ENCODE measurements around the gene FLYWCH1. TPM values are rescaled to one million over a fixed set of nuclear protein-coding genes. Genes with fewer than 3 reads are reported as not detected.
A peak's percentile ranks its signal among the peaks of the same experiment; 100 is the strongest.

FLYWCH1 gene
- polyA plus RNA-seq, 6 donors from 2014 or later: 6.3 to 13.4 (median 9.5) TPM

GRCh38 chr16:2974319-2975056, 62.8 kb downstream of the FLYWCH1 start:
- Mint-ChIP-seq H3K4me1 (peaks cover 4 to 21% (median 8%) of the 10 kb centered on the region in 3 donors), H3K27me3 (peaks cover 4 to 20% (median 18%) of the 10 kb centered on the region in 3 donors), H3K9me3 (no peaks in the 10 kb centered on the region), H3K36me3 (no peaks in the 10 kb centered on the region), H3K27ac (no peak overlapping the region), H3K4me3 (peak overlapping the region in 1 of 8 donors; percentile 33)
- no peak for DNase-seq
- no peak for ATAC-seq (ENCODE audit: low read depth in 2 of 2)

DNA sequence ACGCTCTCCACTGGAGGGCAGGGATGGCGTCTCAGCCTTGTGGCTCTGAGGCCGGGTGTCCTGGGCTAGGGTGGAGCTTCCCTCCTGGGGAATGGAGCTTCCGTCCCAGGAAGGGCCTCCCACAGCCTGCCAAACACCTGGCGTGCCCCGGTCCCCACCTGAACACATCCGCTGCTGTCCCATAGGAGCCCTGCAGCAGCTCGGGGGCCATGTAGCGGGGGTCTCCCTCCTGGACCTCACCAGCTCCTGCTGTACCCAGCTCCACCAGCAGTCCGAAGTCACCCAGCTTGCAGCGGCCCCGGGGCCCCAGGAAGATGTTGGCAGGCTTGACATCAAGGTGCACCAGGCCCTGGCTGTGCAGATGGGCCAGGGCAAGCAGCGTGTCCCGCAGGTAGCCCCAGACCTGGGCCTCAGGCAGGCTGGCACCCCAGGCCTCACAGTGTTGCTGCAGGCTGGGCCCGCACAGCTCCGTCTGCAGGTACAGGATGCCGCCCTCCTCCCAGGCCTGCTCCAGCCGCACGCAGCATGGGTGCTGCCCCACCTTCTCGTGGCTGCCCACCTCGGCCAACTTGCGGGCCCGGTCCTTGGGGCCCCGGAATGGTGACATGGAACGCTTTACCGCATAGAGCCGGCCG, 63.5 kb downstream of the FLYWCH1 start:
- no peak for ATAC-seq (ENCODE audit: low read depth in 2 of 2)
- Mint-ChIP-seq H3K4me1 (peaks cover 7 to 20% (median 11%) of the 10 kb centered on the region in 3 donors), H3K36me3 (no peaks in the 10 kb centered on the region), H3K27me3 (peaks cover 4 to 20% (median 18%) of the 10 kb centered on the region in 3 donors), H3K4me3 (no peak overlapping the region), H3K9me3 (no peaks in the 10 kb centered on the region), H3K27ac (no peak overlapping the region)
- DNase-seq: no peak

DNA sequence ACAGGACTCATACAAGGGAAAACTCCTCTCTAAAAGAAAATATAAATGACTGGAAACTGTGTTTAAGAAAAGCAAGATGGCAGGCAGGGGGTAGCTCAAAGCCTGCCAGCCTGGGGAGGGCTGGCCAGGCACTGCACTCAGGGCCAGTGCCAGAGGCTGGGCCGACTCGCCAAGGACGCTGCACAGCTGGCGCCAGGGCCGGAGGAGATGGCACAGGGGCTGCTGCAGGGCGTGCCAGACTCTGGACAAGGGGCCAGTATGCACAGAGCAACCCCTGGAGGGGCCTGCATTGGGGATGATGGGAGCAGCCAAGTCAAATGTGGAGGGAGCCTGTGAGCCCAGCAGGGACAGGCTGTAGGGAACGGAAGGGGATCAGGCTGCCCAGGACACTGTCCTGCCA, 64.5 kb downstream of the FLYWCH1 start:
- Mint-ChIP-seq H3K36me3 (no peaks in the 10 kb centered on the region), H3K27ac (peak overlapping the region in 1 of 6 donors; percentile 9), H3K27me3 (peaks cover 4 to 15% (median 12%) of the 10 kb centered on the region in 3 donors), H3K4me3 (no peak overlapping the region), H3K4me1 (peaks cover 7 to 11% (median 11%) of the 10 kb centered on the region in 3 donors), H3K9me3 (no peaks in the 10 kb centered on the region)
- DNase-seq (no peak), ATAC-seq (ENCODE audit: low read depth in 2 of 2) (no peak)

DNA sequence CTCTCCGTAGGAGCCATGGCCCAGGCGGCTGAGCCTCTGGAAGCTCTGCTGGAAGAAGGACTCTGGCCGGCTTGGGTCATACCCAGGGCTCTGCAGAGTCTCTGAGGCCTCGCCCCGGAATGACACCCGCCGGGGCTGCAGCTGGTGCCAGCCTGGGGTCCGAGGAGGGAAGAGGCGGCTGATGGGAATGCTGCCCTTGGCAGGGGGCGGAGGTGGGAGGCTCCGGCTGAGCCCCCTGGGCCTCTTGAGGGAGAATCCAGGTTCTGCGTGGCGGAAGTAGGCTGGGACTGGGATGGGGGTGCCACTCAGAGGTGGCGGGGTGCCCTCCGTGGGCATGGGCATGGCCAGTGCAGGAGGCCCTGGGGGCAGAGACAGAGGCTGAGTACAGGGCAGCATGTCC, 64.9 kb downstream of the FLYWCH1 start:
- no peak for ATAC-seq (ENCODE audit: low read depth in 2 of 2)
- peaks cover 10 to 16% (median 13%) of the 10 kb centered on the region in 3 donors for H3K4me1 Mint-ChIP-seq
- H3K36me3 Mint-ChIP-seq: no peaks in the 10 kb centered on the region
- no peak overlapping the region for H3K27ac Mint-ChIP-seq
- peaks cover 4 to 11% (median 11%) of the 10 kb centered on the region in 3 donors for H3K27me3 Mint-ChIP-seq
- DNase-seq: no peak
- H3K4me3 Mint-ChIP-seq: peak overlapping the region in 1 of 8 donors; percentile 46
- H3K9me3 Mint-ChIP-seq: no peaks in the 10 kb centered on the region

GRCh38 chr16:2977440-2977839, 65.7 kb downstream of the FLYWCH1 start:
- ATAC-seq (ENCODE audit: low read depth in 2 of 2) (no peak), DNase-seq (no peak)
- Mint-ChIP-seq H3K4me1 (peaks cover 11 to 21% (median 13%) of the 10 kb centered on the region in 3 donors), H3K4me3 (peak overlapping the region in 2 of 8 donors; percentile 36 to 46), H3K27ac (no peak overlapping the region), H3K36me3 (no peaks in the 10 kb centered on the region), H3K27me3 (peaks cover 4% of the 10 kb centered on the region in 3 donors), H3K9me3 (no peaks in the 10 kb centered on the region)

GRCh38 chr16:2979669-2980226, 68.0 kb downstream of the FLYWCH1 start:
- H3K4me3 Mint-ChIP-seq: peak overlapping the region in 7 of 8 donors; percentile 21 to 79 (median 53)
- peaks cover 13 to 29% (median 23%) of the 10 kb centered on the region in 3 donors for H3K4me1 Mint-ChIP-seq
- no peaks in the 10 kb centered on the region for H3K36me3 Mint-ChIP-seq
- DNase-seq: no peak
- ATAC-seq (ENCODE audit: low read depth in 2 of 2): no peak
- H3K9me3 Mint-ChIP-seq: no peaks in the 10 kb centered on the region
- H3K27me3 Mint-ChIP-seq: peaks cover 0 to 4% (median 0%) of the 10 kb centered on the region in 3 donors
- no peak overlapping the region for H3K27ac Mint-ChIP-seq

DNA sequence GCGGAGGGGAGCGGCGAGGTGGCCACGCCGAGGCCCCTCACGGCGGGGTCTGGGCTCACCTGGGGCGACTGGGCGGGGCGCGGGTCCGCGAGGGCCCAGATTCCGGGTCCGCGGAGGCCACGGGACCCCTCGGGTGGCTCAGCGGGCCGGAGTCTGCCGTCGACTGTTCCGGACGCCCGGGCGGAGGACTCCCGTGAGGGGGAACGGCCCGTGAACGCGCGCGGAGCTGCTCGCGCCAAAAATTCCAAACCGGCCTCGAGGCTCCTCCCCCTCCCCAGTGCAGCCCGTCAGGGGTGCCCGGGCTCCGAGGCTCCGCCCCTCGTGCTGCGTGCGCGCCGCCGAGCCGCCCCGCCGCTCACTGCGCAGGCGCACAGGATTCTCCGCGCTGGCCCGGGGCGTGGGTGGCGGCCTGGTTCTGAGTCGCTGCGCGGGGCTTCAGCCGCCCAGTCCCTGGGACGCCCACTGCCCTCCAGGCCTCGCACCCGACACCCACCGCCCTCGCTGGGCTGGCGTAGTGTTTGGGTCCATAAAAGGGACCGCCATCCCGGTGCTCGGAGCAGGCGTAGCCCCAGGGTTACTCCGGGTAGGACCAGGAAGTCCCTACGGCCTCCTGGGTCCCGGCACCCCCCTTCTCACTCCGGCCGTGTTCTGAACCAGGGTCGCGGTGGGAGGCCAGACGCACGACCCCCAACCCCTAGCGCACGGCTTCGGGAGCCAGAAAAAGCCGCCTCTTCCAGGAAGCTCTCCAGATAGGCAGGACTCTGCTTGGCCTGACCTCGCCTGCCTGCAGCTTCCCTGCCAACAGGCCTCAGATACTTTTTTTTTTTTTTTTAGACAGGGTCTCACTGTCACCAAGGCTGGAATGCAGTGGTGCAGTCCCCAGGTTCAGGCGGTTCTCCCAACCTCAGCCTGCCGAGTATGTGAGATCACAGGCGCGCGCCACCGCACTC, 68.8 kb downstream of the FLYWCH1 start, which contains the start of gene PKMYT1:
Gene PKMYT1 (minus strand): TSS at position 220 of the 950 bp plus-strand sequence. CDS start 789 bp downstream, outside the sequence.
- Mint-ChIP-seq H3K36me3 (no peaks in the 10 kb centered on the region), H3K4me1 (peaks cover 13 to 29% (median 23%) of the 10 kb centered on the region in 3 donors), H3K27me3 (peaks cover 0 to 4% (median 0%) of the 10 kb centered on the region in 3 donors), H3K4me3 (peak within 1 kb of the TSS; percentile 78 to 93 (median 84)), H3K9me3 (no peaks in the 10 kb centered on the region), H3K27ac (peak within 1 kb of the TSS in 5 of 6 donors; percentile 21 to 70 (median 39))
- DNase-seq (peak; percentile 96), ATAC-seq (ENCODE audit: low read depth in 2 of 2) (peak; percentile 83 to 89)

GRCh38 chr16:2981177-2981898, 69.6 kb downstream of the FLYWCH1 start:
- Mint-ChIP-seq H3K4me3 (peak overlapping the region; percentile 78 to 93 (median 84)), H3K27me3 (peaks cover 0 to 4% (median under 1%) of the 10 kb centered on the region in 3 donors), H3K4me1 (peaks cover 13 to 29% (median 23%) of the 10 kb centered on the region in 3 donors), H3K36me3 (no peaks in the 10 kb centered on the region), H3K27ac (peak overlapping the region in 5 of 6 donors; percentile 21 to 91 (median 52)), H3K9me3 (no peaks in the 10 kb centered on the region)
- no peak for DNase-seq
- ATAC-seq (ENCODE audit: low read depth in 2 of 2): no peak

- Mint-ChIP-seq H3K4me1 (peaks cover 13 to 29% (median 23%) of the 10 kb centered on the region in 3 donors), H3K9me3 (no peaks in the 10 kb centered on the region), H3K27ac (peak overlapping the region in 4 of 6 donors; percentile 49 to 91 (median 54)), H3K36me3 (no peaks in the 10 kb centered on the region), H3K4me3 (peak overlapping the region; percentile 36 to 93 (median 80)), H3K27me3 (peaks cover 0 to 6% (median 3%) of the 10 kb centered on the region in 3 donors)
- DNase-seq (no peak), ATAC-seq (ENCODE audit: low read depth in 2 of 2) (no peak)
These were observed 70.1 kb downstream of the FLYWCH1 start for GRCh38 chr16:2981899-2982250.

DNA sequence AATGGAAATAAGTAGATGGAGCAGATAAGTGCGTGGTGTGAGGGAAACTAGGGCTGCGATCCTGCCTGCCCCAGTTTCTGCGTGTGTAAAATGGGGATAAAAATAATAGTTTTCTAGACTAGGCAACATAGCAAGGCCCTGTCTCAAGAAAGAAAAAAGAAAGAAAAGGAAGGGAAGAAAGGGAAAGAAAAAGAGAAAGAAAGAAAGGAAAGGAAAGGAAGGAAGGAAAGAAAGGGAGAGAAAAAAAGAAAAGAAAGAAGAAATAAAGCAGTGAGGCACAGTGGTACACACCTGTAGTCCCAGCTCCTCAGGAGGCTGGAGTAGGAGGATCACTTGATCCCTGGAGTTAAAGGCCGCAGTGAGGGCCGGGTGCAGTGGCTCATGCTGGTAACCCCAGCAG, 70.7 kb downstream of the FLYWCH1 start:
- H3K4me3 Mint-ChIP-seq: peak overlapping the region in 7 of 8 donors; percentile 36 to 93 (median 79)
- no peak for ATAC-seq (ENCODE audit: low read depth in 2 of 2)

DNA sequence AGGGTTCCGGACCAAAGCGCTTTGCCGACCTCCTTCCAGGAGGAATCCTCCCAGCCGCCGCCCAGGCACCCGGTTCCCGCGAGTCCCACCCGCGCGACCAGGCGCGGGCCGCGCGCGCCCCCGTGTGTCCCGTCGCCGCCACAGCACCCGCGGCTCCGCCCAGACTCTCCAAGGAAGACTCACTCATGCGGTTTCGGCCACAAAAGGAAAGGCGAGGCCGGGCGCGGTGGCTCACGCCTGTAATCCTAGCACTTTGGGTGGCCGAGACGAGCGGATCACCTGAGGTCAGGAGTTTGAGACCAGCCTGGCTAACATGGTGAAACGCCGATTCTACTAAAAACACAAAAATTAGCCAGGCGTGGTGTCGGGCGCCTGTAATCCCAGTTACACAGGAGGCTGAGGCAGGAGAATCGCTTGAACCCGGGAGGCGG, 72.0 kb downstream of the FLYWCH1 start:
- DNase-seq (peak; percentile 49), ATAC-seq (ENCODE audit: low read depth in 2 of 2) (peak; percentile 43 to 45)
- Mint-ChIP-seq H3K27ac (peak overlapping the region in 1 of 6 donors; percentile 77), H3K36me3 (no peaks in the 10 kb centered on the region), H3K27me3 (peaks cover 0 to 18% (median 5%) of the 10 kb centered on the region in 3 donors), H3K4me1 (peaks cover 13 to 29% (median 23%) of the 10 kb centered on the region in 3 donors), H3K9me3 (no peaks in the 10 kb centered on the region), H3K4me3 (peak overlapping the region; percentile 47 to 78 (median 54))

More for the DNA sequence above, 70.7 kb downstream of the FLYWCH1 start:
- Mint-ChIP-seq H3K27ac (peak overlapping the region in 1 of 6 donors; percentile 82), H3K27me3 (peaks cover 0 to 8% (median 0%) of the 10 kb centered on the region in 3 donors), H3K36me3 (no peaks in the 10 kb centered on the region), H3K4me1 (peaks cover 13 to 29% (median 23%) of the 10 kb centered on the region in 3 donors), H3K9me3 (no peaks in the 10 kb centered on the region)
- no peak for DNase-seq

- Mint-ChIP-seq H3K27ac (no peak overlapping the region), H3K9me3 (no peaks in the 10 kb centered on the region), H3K4me1 (peaks cover 10 to 26% (median 23%) of the 10 kb centered on the region in 3 donors), H3K36me3 (no peaks in the 10 kb centered on the region), H3K4me3 (peak overlapping the region in 1 of 8 donors; percentile 5), H3K27me3 (peaks cover 0 to 35% (median 22%) of the 10 kb centered on the region in 3 donors)
- no peak for DNase-seq
- ATAC-seq (ENCODE audit: low read depth in 2 of 2): no peak
These were observed 73.7 kb downstream of the FLYWCH1 start for GRCh38 chr16:2985462-2985861.

Data from naive B cell (primary cell).